Karpas-422 (cell line): ENCODE data around the gene PPP1R1C. TPM values are rescaled to one million over a fixed set of nuclear protein-coding genes. Genes with fewer than 3 reads are reported as not detected.

Experiments used
- DNase-seq: peaks from one replicate; pipeline ENCODE4 v3.0.0-alpha.2; 2015
- H2AFZ ChIP-seq: fragments of 200-600 bp; sonication (generic); 2 replicates; pipeline ENCODE4 v1.6.1; 2014; ENCODE audit warnings: antibody characterized with exemption, low read length, mixed read lengths
- H3K27ac ChIP-seq: fragments of 200-600 bp; sonication (generic); 2 replicates; pipeline ENCODE4 v1.5.1; 2014; ENCODE audit warnings: mild to moderate bottlenecking, low read length, moderate library complexity
- H3K27me3 ChIP-seq: fragments of 200-600 bp; sonication (generic); 2 replicates; pipeline ENCODE4 v1.6.1; 2014; ENCODE audit warnings: low read length, mixed read lengths
- H3K36me3 ChIP-seq: fragments of 200-600 bp; sonication (generic); 2 replicates; pipeline ENCODE4 v1.6.1; 2014; ENCODE audit warnings: low read length, mixed read lengths; ENCODE audit not compliant: insufficient read depth
- H3K4me1 ChIP-seq: fragments of 200-600 bp; sonication (generic); 2 replicates; pipeline ENCODE4 v1.6.1; 2014; ENCODE audit warnings: mild to moderate bottlenecking, low read length, mixed read lengths
- H3K4me2 ChIP-seq: fragments of 200-600 bp; sonication (generic); 2 replicates; pipeline ENCODE4 v1.6.1; 2014; ENCODE audit warnings: low read length, low read depth, mild to moderate bottlenecking; ENCODE audit not compliant: poor library complexity, severe bottlenecking
- H3K4me3 ChIP-seq: fragments of 200-600 bp; sonication (generic); 2 replicates; pipeline ENCODE4 v1.5.1; 2014; ENCODE audit warnings: mild to moderate bottlenecking, antibody characterized with exemption, low read length, mixed read lengths
- H3K79me2 ChIP-seq: fragments of 200-600 bp; sonication (generic); 2 replicates; pipeline ENCODE4 v1.6.1; 2014; ENCODE audit warnings: mild to moderate bottlenecking, low read length, mixed read lengths
- H3K9ac ChIP-seq: fragments of 200-600 bp; sonication (generic); 2 replicates; pipeline ENCODE4 v1.6.0; 2014; ENCODE audit warnings: low read length
- H3K9me2 ChIP-seq: fragments of 200-600 bp; sonication (generic), shearing (Covaris generic); replicated peaks from 2 replicates; pipeline ENCODE4 v1.6.0; 2014; ENCODE audit warnings: mild to moderate bottlenecking, low read length, moderate library complexity; ENCODE audit not compliant: insufficient read depth
- H3K9me3 ChIP-seq: fragments of 300-700, 200-600 bp; sonication (generic); 2 replicates; pipeline ENCODE4 v1.6.1; 2014; ENCODE audit warnings: low read length, mixed read lengths
- H4K20me1 ChIP-seq: fragments of 200-600 bp; sonication (generic); 2 replicates; pipeline ENCODE4 v1.6.1; 2014; ENCODE audit warnings: mild to moderate bottlenecking, antibody characterized with exemption, low read length, low read depth; ENCODE audit not compliant: insufficient read depth
- total RNA-seq: library from RNA; depleted of rRNA; stranded (reverse); fragments of >200 nt; shearing (Covaris generic); gene quantifications from 2 replicates; pipeline ENCODE4 v1.2.3, GENCODE V29; 2014; ENCODE audit warnings: low replicate concordance

Gene PPP1R1C
- total RNA-seq, 1 experiment from 2014 or later, result not detected

DNA sequence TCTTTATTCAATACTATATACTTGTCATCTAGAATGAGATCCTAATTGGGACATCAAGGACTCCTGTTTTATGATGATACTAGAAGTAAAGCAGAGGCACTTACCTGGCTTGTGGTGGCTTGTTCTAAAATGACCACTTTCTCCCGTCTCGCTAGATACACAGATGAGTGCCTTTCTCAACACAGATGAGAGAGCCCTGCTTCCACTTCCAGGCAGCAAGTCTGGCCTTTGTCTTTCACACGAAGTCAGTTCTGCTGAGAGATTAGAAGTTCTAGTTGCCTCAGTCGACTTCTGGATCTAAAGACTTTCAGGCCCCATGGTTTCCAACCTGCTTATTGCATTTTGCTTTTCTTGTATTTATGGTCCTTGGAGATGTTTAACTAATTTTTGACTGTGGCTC, 70.3 kb downstream of the PPP1R1C start:
- H3K27ac ChIP-seq, result no peak overlapping the region
- H3K36me3 ChIP-seq, result no peaks in the 10 kb centered on the region
- H3K9me3 ChIP-seq, result no peaks in the 10 kb centered on the region
- H2AFZ ChIP-seq, result no peak overlapping the region
- H3K9ac ChIP-seq, result no peak overlapping the region
- H3K4me1 ChIP-seq, result no peaks in the 10 kb centered on the region
- H3K9me2 ChIP-seq, result no peaks in the 10 kb centered on the region
- DNase-seq, result no peak
- H4K20me1 ChIP-seq, result no peaks in the 10 kb centered on the region
- H3K27me3 ChIP-seq, result no peaks in the 10 kb centered on the region
- no peak overlapping the region for H3K4me3 ChIP-seq
- H3K79me2 ChIP-seq, result no peaks in the 10 kb centered on the region
- no peak overlapping the region for H3K4me2 ChIP-seq

DNA sequence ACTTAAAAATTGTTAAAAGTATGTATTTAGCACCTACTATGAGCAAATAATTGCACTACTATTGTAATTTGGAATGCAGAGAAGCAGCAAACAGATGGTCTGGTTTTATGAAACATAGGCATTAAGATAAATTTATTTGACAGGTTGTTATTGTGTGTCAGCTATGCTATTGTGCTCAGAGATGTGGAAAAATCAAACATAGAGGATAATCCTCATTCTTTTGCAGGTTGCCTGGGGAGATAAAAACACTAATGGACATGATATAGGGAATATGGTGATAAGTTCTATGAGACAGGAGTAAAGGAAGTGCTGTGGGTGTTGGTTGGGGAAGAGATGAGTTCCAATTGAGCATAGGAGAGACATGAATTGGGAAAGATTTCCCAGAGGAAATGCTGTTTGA, 71.3 kb downstream of the PPP1R1C start:
- no peak overlapping the region for H2AFZ ChIP-seq
- no peak overlapping the region for H3K9ac ChIP-seq
- H3K27ac ChIP-seq, result no peak overlapping the region
- H3K36me3 ChIP-seq, result no peaks in the 10 kb centered on the region
- H3K27me3 ChIP-seq, result no peaks in the 10 kb centered on the region
- H3K4me1 ChIP-seq, result no peaks in the 10 kb centered on the region
- DNase-seq, result no peak
- H4K20me1 ChIP-seq, result no peaks in the 10 kb centered on the region
- H3K4me3 ChIP-seq, result no peak overlapping the region
- H3K4me2 ChIP-seq, result no peak overlapping the region
- no peaks in the 10 kb centered on the region for H3K9me2 ChIP-seq
- H3K9me3 ChIP-seq, result no peaks in the 10 kb centered on the region
- H3K79me2 ChIP-seq, result no peaks in the 10 kb centered on the region

DNA sequence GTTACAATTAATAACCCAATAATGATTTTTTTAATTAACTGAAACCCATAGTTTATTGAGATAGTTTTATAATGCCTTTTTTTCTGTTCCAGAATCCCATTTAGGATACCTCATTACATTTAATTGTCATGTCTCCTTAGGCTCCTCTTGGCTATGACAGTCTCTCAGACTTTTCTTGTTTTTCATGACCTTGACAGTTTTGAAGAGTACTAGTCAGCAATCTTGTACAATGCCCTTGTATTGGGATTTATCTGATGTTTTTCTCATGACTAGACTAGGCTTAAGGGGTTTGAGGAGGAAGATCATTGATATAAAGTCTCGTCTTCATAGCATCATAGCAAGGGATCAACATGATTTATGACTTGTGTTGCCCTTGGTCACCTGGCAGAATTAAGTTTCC, 72.4 kb downstream of the PPP1R1C start:
- no peak overlapping the region for H3K4me3 ChIP-seq
- no peaks in the 10 kb centered on the region for H3K79me2 ChIP-seq
- no peak overlapping the region for H3K9ac ChIP-seq
- H3K27me3 ChIP-seq, result no peaks in the 10 kb centered on the region
- H3K4me2 ChIP-seq, result no peak overlapping the region
- H3K9me2 ChIP-seq, result no peaks in the 10 kb centered on the region
- no peak overlapping the region for H3K27ac ChIP-seq
- no peaks in the 10 kb centered on the region for H3K9me3 ChIP-seq
- H2AFZ ChIP-seq, result no peak overlapping the region
- H3K4me1 ChIP-seq, result no peaks in the 10 kb centered on the region
- no peaks in the 10 kb centered on the region for H4K20me1 ChIP-seq
- no peak for DNase-seq
- H3K36me3 ChIP-seq, result no peaks in the 10 kb centered on the region

DNA sequence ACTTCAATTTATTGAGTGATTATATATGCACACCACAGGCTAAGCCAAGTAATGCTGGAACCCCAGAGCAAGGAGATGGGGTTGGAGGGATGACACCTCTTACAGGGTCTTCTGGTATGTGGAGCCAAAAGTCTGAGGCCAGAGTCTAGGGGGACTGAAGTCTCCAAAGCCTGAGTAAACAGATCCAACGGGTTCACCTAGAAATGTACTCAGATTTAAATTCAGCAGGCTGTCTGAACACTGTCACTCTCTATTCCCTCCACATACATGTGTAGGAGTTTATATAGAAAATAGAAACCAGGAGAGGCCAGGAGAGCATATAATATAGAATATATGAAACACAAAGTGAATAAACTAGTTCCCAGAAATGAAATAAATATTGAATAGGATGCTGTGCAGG, 76.1 kb downstream of the PPP1R1C start:
- no peaks in the 10 kb centered on the region for H3K79me2 ChIP-seq
- no peaks in the 10 kb centered on the region for H3K9me2 ChIP-seq
- H3K4me3 ChIP-seq, result no peak overlapping the region
- no peaks in the 10 kb centered on the region for H3K9me3 ChIP-seq
- no peak overlapping the region for H2AFZ ChIP-seq
- no peak overlapping the region for H3K27ac ChIP-seq
- no peak for DNase-seq
- H3K4me2 ChIP-seq, result no peak overlapping the region
- H3K9ac ChIP-seq, result no peak overlapping the region
- H3K36me3 ChIP-seq, result no peaks in the 10 kb centered on the region
- H3K4me1 ChIP-seq, result no peaks in the 10 kb centered on the region
- H4K20me1 ChIP-seq, result no peaks in the 10 kb centered on the region
- H3K27me3 ChIP-seq, result no peaks in the 10 kb centered on the region

DNA sequence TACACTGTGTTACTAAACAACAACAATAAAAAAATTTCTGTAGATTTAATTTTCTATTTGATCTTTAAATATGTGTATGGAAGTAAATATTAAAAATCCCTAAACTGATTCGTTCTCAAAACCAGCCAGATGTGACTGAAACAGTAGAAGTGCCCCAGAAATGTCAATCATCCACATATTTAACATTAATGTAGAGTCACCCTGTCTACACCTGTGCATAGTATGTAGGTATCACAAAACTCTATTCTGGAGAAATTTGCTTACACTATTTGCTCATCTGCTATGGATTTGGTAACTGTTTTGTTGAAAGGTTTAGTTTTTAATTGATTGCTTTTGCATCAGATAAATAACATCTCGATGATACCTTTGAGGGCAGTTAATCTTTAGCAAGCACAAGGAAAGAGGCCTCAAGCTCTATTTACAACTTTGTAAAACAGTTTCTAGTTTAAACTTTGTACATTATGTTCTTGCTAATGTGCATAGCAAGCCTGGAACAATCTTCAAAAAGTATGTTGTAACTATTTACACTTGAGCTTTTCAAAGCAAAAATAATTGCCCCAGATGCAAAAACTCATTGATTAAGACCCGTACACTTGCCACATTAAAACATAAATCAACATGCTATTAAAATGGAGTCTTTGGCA, 76.8 kb downstream of the PPP1R1C start:
- no peaks in the 10 kb centered on the region for H3K9me3 ChIP-seq
- DNase-seq, result no peak

DNA sequence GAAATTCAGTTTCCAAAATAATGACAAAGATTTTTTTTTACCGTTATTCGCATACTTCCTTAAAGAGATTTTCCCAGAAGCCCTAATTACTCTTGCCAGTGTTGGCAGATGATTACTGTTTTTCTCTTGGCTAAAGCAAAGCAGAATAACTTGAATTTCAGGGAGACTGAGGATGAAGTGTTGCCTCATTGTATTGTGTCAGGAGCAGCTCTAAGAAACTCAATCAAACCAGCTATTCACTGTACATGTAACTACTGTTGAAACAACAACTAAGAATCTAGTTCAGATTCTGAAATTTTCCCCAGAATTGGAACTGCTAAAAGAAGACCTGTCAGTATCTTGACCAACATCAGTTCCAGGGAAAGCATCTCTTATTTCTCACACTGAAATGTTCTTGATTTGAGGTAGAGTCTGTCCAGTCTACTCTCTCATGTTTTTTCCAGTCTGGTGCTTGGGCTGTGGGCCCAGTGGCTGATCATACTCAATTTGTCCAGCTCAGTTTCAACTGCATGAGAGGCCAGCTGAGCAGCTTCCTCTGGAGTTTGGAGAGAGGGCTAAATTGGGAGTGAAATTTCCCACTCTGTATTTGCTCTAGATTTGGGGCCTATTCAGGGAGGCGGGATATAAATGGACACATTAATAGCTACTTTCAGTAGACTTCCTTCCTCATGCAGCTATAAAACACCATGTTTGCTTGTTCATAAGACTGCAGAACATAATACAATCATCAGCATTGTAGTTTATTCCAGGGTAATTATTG, 78.5 kb downstream of the PPP1R1C start:
- Histone ChIP-seq H3K4me3 (no peak overlapping the region), H3K27me3 (no peaks in the 10 kb centered on the region), H2AFZ (no peak overlapping the region), H3K36me3 (no peaks in the 10 kb centered on the region), H3K4me1 (no peaks in the 10 kb centered on the region), H3K4me2 (no peak overlapping the region), H3K9ac (no peak overlapping the region), H3K9me2 (no peaks in the 10 kb centered on the region), H3K79me2 (no peaks in the 10 kb centered on the region), H4K20me1 (no peaks in the 10 kb centered on the region), H3K9me3 (no peaks in the 10 kb centered on the region), H3K27ac (no peak overlapping the region)
- DNase-seq, result no peak

More for the DNA sequence above, 76.8 kb downstream of the PPP1R1C start:
- Histone ChIP-seq H3K36me3 (no peaks in the 10 kb centered on the region), H3K4me2 (no peak overlapping the region), H3K4me3 (no peak overlapping the region), H3K27me3 (no peaks in the 10 kb centered on the region), H3K4me1 (no peaks in the 10 kb centered on the region), H3K9ac (no peak overlapping the region), H3K9me2 (no peaks in the 10 kb centered on the region), H2AFZ (no peak overlapping the region), H3K79me2 (no peaks in the 10 kb centered on the region), H3K27ac (no peak overlapping the region), H4K20me1 (no peaks in the 10 kb centered on the region)

DNA sequence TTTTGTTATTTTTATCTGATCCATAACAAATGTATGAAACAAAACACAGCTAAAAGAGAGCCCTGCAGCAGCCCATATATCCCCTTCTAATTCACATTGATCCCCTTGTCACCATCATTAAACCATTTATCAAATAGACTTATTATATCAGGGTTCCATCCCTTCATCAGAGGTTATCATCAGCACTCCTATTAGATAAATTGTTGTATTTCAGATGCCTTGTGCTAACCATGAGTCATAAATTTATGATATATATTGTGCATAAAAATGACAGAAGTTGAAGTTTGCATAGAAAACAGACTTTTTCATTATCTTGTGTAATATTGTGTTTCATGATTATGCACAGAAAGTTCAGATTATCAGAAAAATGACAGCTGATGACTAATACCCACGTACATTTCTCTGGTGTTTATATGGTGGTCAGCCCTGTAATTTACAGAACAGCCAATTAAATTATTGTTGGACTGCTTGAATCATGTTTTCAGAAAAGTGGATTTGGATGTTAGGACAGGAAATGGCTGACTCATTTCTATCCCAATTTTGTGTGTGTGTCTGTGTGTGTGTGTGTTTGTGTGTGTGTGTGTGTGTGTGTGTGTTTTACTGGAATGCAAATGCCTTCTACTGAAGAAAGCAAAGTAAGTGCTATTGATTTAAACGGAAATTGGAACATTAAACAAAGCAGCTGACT, 80.9 kb downstream of the PPP1R1C start:
- Histone ChIP-seq H3K9ac (no peak overlapping the region), H3K9me2 (no peaks in the 10 kb centered on the region), H3K4me1 (no peaks in the 10 kb centered on the region), H3K9me3 (no peaks in the 10 kb centered on the region), H3K79me2 (no peaks in the 10 kb centered on the region), H3K27me3 (no peaks in the 10 kb centered on the region), H3K27ac (no peak overlapping the region), H4K20me1 (no peaks in the 10 kb centered on the region), H3K4me2 (no peak overlapping the region), H2AFZ (no peak overlapping the region), H3K4me3 (no peak overlapping the region), H3K36me3 (no peaks in the 10 kb centered on the region)
- no peak for DNase-seq

DNA sequence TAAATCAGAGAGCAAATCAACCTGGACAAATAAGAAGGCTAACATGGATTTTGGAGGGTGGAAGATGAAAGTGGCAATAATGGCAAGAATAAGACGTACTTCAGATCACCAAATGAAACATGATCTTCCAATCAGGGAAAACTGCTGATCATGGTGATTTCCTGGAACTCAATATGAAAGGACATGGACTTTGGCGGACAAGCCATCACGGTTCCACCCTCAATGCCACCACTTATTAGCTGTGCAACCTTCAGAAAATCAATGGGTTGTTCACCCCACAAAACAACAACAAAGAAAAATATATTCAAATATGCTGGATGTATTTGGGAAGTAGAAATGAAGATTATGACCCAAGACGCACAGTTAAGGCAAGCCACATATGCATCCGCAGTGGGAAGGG, 81.7 kb downstream of the PPP1R1C start:
- Histone ChIP-seq H2AFZ (no peak overlapping the region), H3K9ac (no peak overlapping the region), H3K4me1 (no peaks in the 10 kb centered on the region), H4K20me1 (no peaks in the 10 kb centered on the region), H3K9me3 (no peaks in the 10 kb centered on the region), H3K27ac (no peak overlapping the region), H3K36me3 (no peaks in the 10 kb centered on the region), H3K27me3 (no peaks in the 10 kb centered on the region), H3K79me2 (no peaks in the 10 kb centered on the region), H3K9me2 (no peaks in the 10 kb centered on the region), H3K4me3 (no peak overlapping the region), H3K4me2 (no peak overlapping the region)
- DNase-seq, result no peak
